ENCODE results near the gene TRMT112.

The TRMT112 gene

DNA sequence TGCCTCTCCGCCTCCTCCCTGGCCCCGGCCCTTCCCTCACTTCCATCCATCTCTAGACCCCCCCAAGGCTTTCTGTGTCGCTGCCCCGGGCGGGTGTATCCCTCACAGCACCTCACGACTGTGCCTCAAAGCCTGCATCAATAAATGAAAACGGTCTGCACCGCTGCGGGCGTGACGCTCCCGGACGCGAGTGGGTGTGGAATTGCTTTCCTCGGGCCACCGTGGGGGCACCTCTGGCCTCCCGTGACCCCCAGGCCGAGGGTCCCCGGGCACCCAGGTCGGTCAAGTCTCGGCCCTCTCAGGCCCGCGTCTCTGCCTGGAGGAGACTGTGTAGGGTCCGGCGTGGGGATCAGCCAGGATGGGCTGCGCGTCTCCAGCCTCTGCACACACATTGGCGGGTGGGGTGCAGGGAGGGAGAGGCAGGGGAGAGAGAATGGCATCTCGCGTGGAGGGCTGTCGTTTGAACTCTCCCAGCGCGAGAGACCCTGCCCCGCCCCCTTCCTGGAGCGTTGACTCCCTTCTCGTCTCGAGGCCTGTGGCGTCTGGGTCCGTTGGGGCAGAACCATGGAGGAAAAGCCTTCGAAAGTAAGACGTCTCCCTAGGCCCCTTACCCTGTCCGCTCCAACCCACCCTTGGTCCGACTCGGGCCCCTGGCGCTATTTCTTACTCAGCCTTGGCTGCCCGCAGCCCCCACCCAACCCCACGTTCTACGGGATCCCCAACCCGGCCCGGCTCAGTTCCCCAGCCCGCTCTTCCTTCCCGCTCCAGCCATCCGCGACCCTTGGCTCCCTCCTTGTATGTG, 17.3 kb downstream of the TRMT112 start, which contains the start of gene CATSPERZ:
Gene CATSPERZ, plus strand, starts transcription at position 512 of the 802 bp plus-strand sequence. Its CDS starts 53 bp downstream, at position 565.
- CTCF ChIA-PET: interaction anchor here (0.8 to 5.4 kb wide), 9 partner anchors 10 to 76 kb away, joined by 3 to 66 read pairs (median 6); partner anchors contain the start of genes KCNK4, PRDX5 and TRMT112
- no peak for TF ChIP-seq NFRKB (IDR thresholded peaks at IDR 0.05)
- no peak for DNase-seq (ENCODE audit: extremely low spot score)
- POLR2A ChIA-PET: interaction anchor here (1.0 to 5.8 kb wide), 3 partner anchors 10 to 29 kb away, joined by 3 to 79 read pairs (median 4); partner anchors contain the start of gene BAD

DNA sequence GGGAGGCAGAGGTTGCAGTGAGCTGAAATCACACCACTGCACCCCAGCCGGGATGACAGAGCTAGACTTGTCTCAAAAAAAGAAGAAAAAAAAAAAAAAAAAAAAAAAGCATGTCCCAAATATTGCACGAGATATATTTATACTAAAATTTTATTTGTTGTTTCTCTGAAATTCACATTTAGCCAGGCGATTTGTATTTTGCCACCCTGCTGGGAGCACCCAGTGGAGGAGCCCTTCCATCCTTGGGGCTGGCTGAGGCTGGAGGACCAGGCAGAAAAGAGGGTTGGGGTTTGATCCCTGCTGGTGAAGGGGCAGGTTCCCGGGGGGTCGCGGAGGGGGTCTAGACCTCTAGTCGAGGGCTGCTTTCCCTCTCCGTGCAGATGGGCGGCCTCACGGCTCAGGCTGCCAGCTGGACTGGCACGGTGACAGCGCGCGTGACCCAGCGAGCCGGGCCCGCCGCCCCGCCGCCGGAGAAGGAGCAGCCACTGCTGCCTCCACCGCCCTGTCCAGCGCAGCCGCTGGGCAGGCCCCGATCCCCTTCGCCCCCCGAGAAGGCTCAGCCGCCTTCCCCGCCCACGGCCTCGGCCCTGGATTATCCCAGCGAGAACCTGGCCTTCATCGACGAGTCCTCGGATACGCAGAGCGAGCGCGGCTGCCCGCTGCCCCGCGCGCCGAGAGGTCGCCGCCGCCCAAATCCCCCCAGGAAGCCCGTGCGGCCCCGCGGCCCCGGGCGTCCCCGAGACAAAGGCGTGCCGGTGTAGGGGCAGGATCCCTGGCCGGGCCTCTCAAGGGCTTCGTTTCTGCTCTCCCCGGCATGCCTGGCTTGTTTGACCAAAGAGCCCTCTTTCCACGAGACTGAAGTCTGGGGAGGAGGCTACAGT, 18.2 kb downstream of the TRMT112 start:
- TF ChIP-seq L3MBTL2 (conservative IDR thresholded peaks at IDR 0.05) (no peak), ARNT (IDR thresholded peaks at IDR 0.05) (no peak), SUZ12 (IDR thresholded peaks at IDR 0.05) (no peak), NFRKB (IDR thresholded peaks at IDR 0.05) (no peak), HDGF (IDR thresholded peaks at IDR 0.05; ENCODE audit: borderline replicate concordance) (no peak), TARDBP (IDR thresholded peaks at IDR 0.05) (no peak), FOXK2 (IDR thresholded peaks at IDR 0.05) (no peak), ELF4 (IDR thresholded peaks at IDR 0.05) (no peak), FOXM1 (IDR thresholded peaks at IDR 0.05; ENCODE audit: borderline replicate concordance) (no peak), FOXA1 (IDR thresholded peaks at IDR 0.05) (no peak), SP1 (IDR thresholded peaks at IDR 0.05) (no peak), BHLHE40 (IDR thresholded peaks at IDR 0.05; ENCODE audit: borderline replicate concordance) (no peak), LEF1 (IDR thresholded peaks at IDR 0.05; ENCODE audit: borderline replicate concordance) (no peak)
- no peak for DNase-seq (ENCODE audit: extremely low spot score)
- ChIA-PET CTCF (no interaction called here), POLR2A (no interaction called here)

DNA sequence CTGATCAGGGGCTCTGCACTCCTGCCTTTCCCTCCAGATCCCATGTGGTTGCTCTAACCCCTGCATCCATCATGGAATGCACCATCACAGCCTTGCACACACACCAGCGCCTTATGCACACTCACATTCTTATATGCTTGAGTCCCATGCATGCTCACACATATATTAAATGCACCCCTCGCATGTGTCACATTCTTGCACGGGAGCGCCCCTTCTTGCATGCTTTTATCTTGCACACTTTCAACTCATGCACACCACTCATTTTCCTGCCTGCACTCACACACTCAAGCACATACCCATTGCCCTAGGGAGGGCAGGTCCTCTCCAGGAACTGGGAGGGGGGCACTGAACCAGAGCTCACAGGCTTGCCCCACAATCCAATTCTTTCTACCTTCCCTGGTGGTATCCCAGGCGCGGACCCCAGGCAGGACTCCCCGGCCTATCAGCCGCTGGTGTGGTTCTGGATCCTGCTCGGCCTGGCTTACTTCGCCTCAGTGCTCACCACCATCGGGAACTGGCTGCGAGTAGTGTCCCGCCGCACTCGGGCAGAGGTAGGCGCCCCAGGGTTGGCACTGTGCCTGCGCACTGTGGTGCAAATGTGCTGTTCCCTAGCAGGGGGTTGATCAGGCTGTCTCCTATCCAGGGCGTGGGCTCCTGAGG, 19.5 kb downstream of the TRMT112 start:
- TF ChIP-seq ELF4 (IDR thresholded peaks at IDR 0.05): no peak
- TF ChIP-seq, protein P1, sequence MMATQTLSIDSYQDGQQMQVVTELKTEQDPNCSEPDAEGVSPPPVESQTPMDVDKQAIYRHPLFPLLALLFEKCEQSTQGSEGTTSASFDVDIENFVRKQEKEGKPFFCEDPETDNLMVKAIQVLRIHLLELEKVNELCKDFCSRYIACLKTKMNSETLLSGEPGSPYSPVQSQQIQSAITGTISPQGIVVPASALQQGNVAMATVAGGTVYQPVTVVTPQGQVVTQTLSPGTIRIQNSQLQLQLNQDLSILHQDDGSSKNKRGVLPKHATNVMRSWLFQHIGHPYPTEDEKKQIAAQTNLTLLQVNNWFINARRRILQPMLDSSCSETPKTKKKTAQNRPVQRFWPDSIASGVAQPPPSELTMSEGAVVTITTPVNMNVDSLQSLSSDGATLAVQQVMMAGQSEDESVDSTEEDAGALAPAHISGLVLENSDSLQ (IDR thresholded peaks at IDR 0.05): no peak
- no peak for TF ChIP-seq ARNT (IDR thresholded peaks at IDR 0.05)
- TF ChIP-seq SP1 (IDR thresholded peaks at IDR 0.05): no peak
- no peak for TF ChIP-seq ZNF384 (IDR thresholded peaks at IDR 0.05)
- TF ChIP-seq FOXK2 (IDR thresholded peaks at IDR 0.05): no peak
- no peak for TF ChIP-seq SUZ12 (IDR thresholded peaks at IDR 0.05)
- TF ChIP-seq HDGF (IDR thresholded peaks at IDR 0.05; ENCODE audit: borderline replicate concordance): no peak
- TF ChIP-seq LEF1 (IDR thresholded peaks at IDR 0.05; ENCODE audit: borderline replicate concordance): no peak
- no peak for TF ChIP-seq TARDBP (IDR thresholded peaks at IDR 0.05)
- no peak for TF ChIP-seq NFRKB (IDR thresholded peaks at IDR 0.05)
- no peak for TF ChIP-seq L3MBTL2 (conservative IDR thresholded peaks at IDR 0.05)
- TF ChIP-seq CTBP1 (IDR thresholded peaks at IDR 0.05; ENCODE audit: borderline replicate concordance): no peak
- TF ChIP-seq FOXM1 (IDR thresholded peaks at IDR 0.05; ENCODE audit: borderline replicate concordance): no peak
- TF ChIP-seq FOXA1 (IDR thresholded peaks at IDR 0.05): no peak
- TF ChIP-seq BHLHE40 (IDR thresholded peaks at IDR 0.05; ENCODE audit: borderline replicate concordance): no peak
- CTCF ChIA-PET: interaction anchor here (0.6 kb wide), 1 partner anchor 59 kb away, joined by 3 read pairs; no protein-coding TSS in a partner anchor
- no peak for DNase-seq (ENCODE audit: extremely low spot score)
- POLR2A ChIA-PET: no interaction called here

DNA sequence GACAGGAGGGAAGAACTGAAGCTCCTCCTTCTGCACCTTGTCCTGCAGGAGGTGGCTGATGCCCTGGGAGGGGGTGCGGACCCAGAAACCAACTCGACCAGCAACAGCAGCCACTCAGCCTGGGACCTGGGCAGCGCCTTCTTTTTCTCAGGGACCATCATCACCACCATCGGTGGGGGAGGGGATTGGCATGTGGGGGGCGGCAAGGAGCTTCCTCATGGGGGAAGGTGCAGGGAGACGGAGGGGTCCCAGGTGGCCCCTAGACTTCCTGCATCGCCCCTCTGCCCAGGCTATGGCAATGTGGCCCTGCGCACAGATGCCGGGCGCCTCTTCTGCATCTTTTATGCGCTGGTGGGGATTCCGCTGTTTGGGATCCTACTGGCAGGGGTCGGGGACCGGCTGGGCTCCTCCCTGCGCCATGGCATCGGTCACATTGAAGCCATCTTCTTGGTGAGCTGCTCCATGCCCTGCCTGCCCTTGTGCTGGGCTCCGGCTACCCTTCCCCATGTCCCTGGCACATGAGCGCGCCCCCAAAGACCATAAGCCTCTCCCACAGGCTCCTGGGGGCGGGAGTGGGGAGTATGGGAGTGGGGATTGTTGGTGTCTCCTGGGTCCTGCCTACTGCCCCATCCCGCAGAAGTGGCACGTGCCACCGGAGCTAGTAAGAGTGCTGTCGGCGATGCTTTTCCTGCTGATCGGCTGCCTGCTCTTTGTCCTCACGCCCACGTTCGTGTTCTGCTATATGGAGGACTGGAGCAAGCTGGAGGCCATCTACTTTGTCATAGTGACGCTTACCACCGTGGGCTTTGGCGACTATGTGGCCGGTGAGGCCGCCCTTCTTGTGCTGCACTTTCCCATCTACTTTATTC, 20.3 kb downstream of the TRMT112 start:
- CTCF ChIA-PET: interaction anchor here (0.6 kb wide), 1 partner anchor 60 kb away, joined by 3 read pairs; no protein-coding TSS in a partner anchor

More for the DNA sequence above, 20.3 kb downstream of the TRMT112 start:
- POLR2A ChIA-PET: interaction anchor here (1.1 to 2.4 kb wide), 2 partner anchors 12 to 21 kb away, joined by 3 to 7 read pairs; partner anchors contain the start of genes BAD, GPR137, PRDX5 and TRMT112
- no peak for DNase-seq (ENCODE audit: extremely low spot score)
- no peak for TF ChIP-seq ARNT (IDR thresholded peaks at IDR 0.05)
- TF ChIP-seq FOXA1 (IDR thresholded peaks at IDR 0.05): no peak
- no peak for TF ChIP-seq BHLHE40 (IDR thresholded peaks at IDR 0.05; ENCODE audit: borderline replicate concordance)
- no peak for TF ChIP-seq FOXK2 (IDR thresholded peaks at IDR 0.05)
- TF ChIP-seq FOXM1 (IDR thresholded peaks at IDR 0.05; ENCODE audit: borderline replicate concordance): no peak
- no peak for TF ChIP-seq SUZ12 (IDR thresholded peaks at IDR 0.05)
- TF ChIP-seq ELF4 (IDR thresholded peaks at IDR 0.05): no peak
- no peak for TF ChIP-seq L3MBTL2 (conservative IDR thresholded peaks at IDR 0.05)
- no peak for TF ChIP-seq TARDBP (IDR thresholded peaks at IDR 0.05)
- TF ChIP-seq LEF1 (IDR thresholded peaks at IDR 0.05; ENCODE audit: borderline replicate concordance): no peak
- TF ChIP-seq, protein P1 (IDR thresholded peaks at IDR 0.05): no peak
- no peak for TF ChIP-seq SP1 (IDR thresholded peaks at IDR 0.05)
- TF ChIP-seq HDGF (IDR thresholded peaks at IDR 0.05; ENCODE audit: borderline replicate concordance): no peak
- no peak for TF ChIP-seq NFRKB (IDR thresholded peaks at IDR 0.05)
- no peak for TF ChIP-seq CTBP1 (IDR thresholded peaks at IDR 0.05; ENCODE audit: borderline replicate concordance)
- no peak for TF ChIP-seq ZNF384 (IDR thresholded peaks at IDR 0.05)
